ENCODE results near the gene GSDME. TPM values are rescaled to one million over a fixed set of nuclear protein-coding genes. Genes with fewer than 3 reads are reported as not detected.
A peak's percentile ranks its signal among the peaks of the same experiment; 100 is the strongest.

The GSDME gene
- total RNA-seq, 3 donors from 2014 or later (not counting 1 experiment from before 2014, with no cell fraction given), result 0.20 to 0.31 TPM; not detected in 1

- H3K27me3 ChIP-seq (ENCODE audit: control insufficient read depth, insufficient read depth, low read length), result no peaks in the 10 kb centered on the region
- H3K4me1 ChIP-seq (ENCODE audit: control insufficient read depth, insufficient read depth, low read length), result no peaks in the 10 kb centered on the region
- TF ChIP-seq CTCF (IDR thresholded peaks at IDR 0.05), result no peak
- H3K27ac ChIP-seq (ENCODE audit: low read length), result no peak overlapping the region
- H3K9me3 ChIP-seq (ENCODE audit: control insufficient read depth, insufficient read depth, low read length), result no peaks in the 10 kb centered on the region
- no peaks in the 10 kb centered on the region for H3K27me3 Mint-ChIP-seq (ENCODE audit: low read depth in 2 of 2)
- WGBS (ENCODE audit: insufficient coverage), result 67% methylated on average over 9 of the region's 9 CpGs
- H3K4me1 Mint-ChIP-seq, result peaks cover 0 to under 1% of the 10 kb centered on the region in 2 donors
- no peaks in the 10 kb centered on the region for H3K9me3 Mint-ChIP-seq
- no peak overlapping the region for H3K27ac Mint-ChIP-seq
- H3K4me3 ChIP-seq (ENCODE audit: low read length), result no peak overlapping the region
- ATAC-seq (no peak), DNase-seq (no peak)
- H3K36me3 Mint-ChIP-seq, result no peaks in the 10 kb centered on the region
- no peak overlapping the region for H3K4me3 Mint-ChIP-seq
- H3K36me3 ChIP-seq (ENCODE audit: control insufficient read depth, insufficient read depth, low read length), result no peaks in the 10 kb centered on the region
- intact Hi-C loops (cut with micrococcal nuclease), result no loop called here
Observed at GRCh38 chr7:24778543-24779282, 21.4 kb upstream of the GSDME start.

GRCh38 chr7:24777806-24778205 lies 20.5 kb upstream of the GSDME start:
- Mint-ChIP-seq H3K27me3 (ENCODE audit: low read depth in 2 of 2) (no peaks in the 10 kb centered on the region), H3K9me3 (no peaks in the 10 kb centered on the region), H3K4me3 (no peak overlapping the region), H3K36me3 (no peaks in the 10 kb centered on the region), H3K27ac (peak overlapping the region in 1 of 2 donors; percentile 19), H3K4me1 (peaks cover 0 to 4% of the 10 kb centered on the region in 2 donors)
- no peak overlapping the region for H3K4me3 ChIP-seq (ENCODE audit: low read length)
- WGBS (ENCODE audit: insufficient coverage), result 100% methylated on average over 2 of the region's 3 CpGs
- no peaks in the 10 kb centered on the region for H3K36me3 ChIP-seq (ENCODE audit: control insufficient read depth, insufficient read depth, low read length)
- intact Hi-C loops (cut with micrococcal nuclease), result no loop called here
- H3K9me3 ChIP-seq (ENCODE audit: control insufficient read depth, insufficient read depth, low read length), result no peaks in the 10 kb centered on the region
- H3K27ac ChIP-seq (ENCODE audit: low read length), result no peak overlapping the region
- no peaks in the 10 kb centered on the region for H3K4me1 ChIP-seq (ENCODE audit: control insufficient read depth, insufficient read depth, low read length)
- H3K27me3 ChIP-seq (ENCODE audit: control insufficient read depth, insufficient read depth, low read length), result no peaks in the 10 kb centered on the region
- no peak for TF ChIP-seq CTCF (IDR thresholded peaks at IDR 0.05)
- DNase-seq (no peak), ATAC-seq (no peak)

GRCh38 chr7:24773646-24774045 lies 16.4 kb upstream of the GSDME start:
- Histone ChIP-seq H3K36me3 (ENCODE audit: control insufficient read depth, insufficient read depth, low read length) (no peaks in the 10 kb centered on the region), H3K9me3 (ENCODE audit: control insufficient read depth, insufficient read depth, low read length) (no peaks in the 10 kb centered on the region), H3K4me1 (ENCODE audit: control insufficient read depth, insufficient read depth, low read length) (no peaks in the 10 kb centered on the region), H3K4me3 (ENCODE audit: low read length) (no peak overlapping the region), H3K27me3 (ENCODE audit: control insufficient read depth, insufficient read depth, low read length) (no peaks in the 10 kb centered on the region), H3K27ac (ENCODE audit: low read length) (no peak overlapping the region)
- no peak overlapping the region for H3K27ac Mint-ChIP-seq
- intact Hi-C loops (cut with micrococcal nuclease), result no loop called here
- ATAC-seq (no peak), DNase-seq (no peak)
- peaks cover 0 to 3% of the 10 kb centered on the region in 2 donors for H3K9me3 Mint-ChIP-seq
- peaks cover 0 to 4% of the 10 kb centered on the region in 2 donors for H3K27me3 Mint-ChIP-seq (ENCODE audit: low read depth in 2 of 2)
- no peaks in the 10 kb centered on the region for H3K36me3 Mint-ChIP-seq
- peaks cover 0 to 4% of the 10 kb centered on the region in 2 donors for H3K4me1 Mint-ChIP-seq
- H3K4me3 Mint-ChIP-seq, result no peak overlapping the region
- TF ChIP-seq CTCF (IDR thresholded peaks at IDR 0.05), result no peak

- Mint-ChIP-seq H3K4me3 (no peak overlapping the region), H3K36me3 (no peaks in the 10 kb centered on the region), H3K27ac (no peak overlapping the region), H3K4me1 (peaks cover 0 to 4% of the 10 kb centered on the region in 2 donors), H3K9me3 (peaks cover 0 to 3% of the 10 kb centered on the region in 2 donors), H3K27me3 (ENCODE audit: low read depth in 2 of 2) (peaks cover 11 to 15% of the 10 kb centered on the region in 2 donors)
- WGBS (ENCODE audit: insufficient coverage), result 100% methylated on average over 1 of the region's 2 CpGs
- intact Hi-C loops (cut with micrococcal nuclease), result no loop called here
- no peaks in the 10 kb centered on the region for H3K4me1 ChIP-seq (ENCODE audit: control insufficient read depth, insufficient read depth, low read length)
- no peak for TF ChIP-seq CTCF (IDR thresholded peaks at IDR 0.05)
- no peaks in the 10 kb centered on the region for H3K27me3 ChIP-seq (ENCODE audit: control insufficient read depth, insufficient read depth, low read length)
- no peak overlapping the region for H3K27ac ChIP-seq (ENCODE audit: low read length)
- no peak for DNase-seq
- H3K9me3 ChIP-seq (ENCODE audit: control insufficient read depth, insufficient read depth, low read length), result no peaks in the 10 kb centered on the region
- ATAC-seq, result no peak
- H3K4me3 ChIP-seq (ENCODE audit: low read length), result no peak overlapping the region
- no peaks in the 10 kb centered on the region for H3K36me3 ChIP-seq (ENCODE audit: control insufficient read depth, insufficient read depth, low read length)
Observed at GRCh38 chr7:24769851-24770250, 12.6 kb upstream of the GSDME start.
